GM21423 (cell line): ENCODE measurements around the gene ZFP82.

Experiments
- ATAC-seq: cut with Tn5 transposase; IDR thresholded peaks from one replicate; pipeline ENCODE4 v1.9.1; 2021; ENCODE audit warnings: mild to moderate bottlenecking, moderate library complexity; ENCODE audit not compliant: unreplicated experiment

The ZFP82 gene

DNA sequence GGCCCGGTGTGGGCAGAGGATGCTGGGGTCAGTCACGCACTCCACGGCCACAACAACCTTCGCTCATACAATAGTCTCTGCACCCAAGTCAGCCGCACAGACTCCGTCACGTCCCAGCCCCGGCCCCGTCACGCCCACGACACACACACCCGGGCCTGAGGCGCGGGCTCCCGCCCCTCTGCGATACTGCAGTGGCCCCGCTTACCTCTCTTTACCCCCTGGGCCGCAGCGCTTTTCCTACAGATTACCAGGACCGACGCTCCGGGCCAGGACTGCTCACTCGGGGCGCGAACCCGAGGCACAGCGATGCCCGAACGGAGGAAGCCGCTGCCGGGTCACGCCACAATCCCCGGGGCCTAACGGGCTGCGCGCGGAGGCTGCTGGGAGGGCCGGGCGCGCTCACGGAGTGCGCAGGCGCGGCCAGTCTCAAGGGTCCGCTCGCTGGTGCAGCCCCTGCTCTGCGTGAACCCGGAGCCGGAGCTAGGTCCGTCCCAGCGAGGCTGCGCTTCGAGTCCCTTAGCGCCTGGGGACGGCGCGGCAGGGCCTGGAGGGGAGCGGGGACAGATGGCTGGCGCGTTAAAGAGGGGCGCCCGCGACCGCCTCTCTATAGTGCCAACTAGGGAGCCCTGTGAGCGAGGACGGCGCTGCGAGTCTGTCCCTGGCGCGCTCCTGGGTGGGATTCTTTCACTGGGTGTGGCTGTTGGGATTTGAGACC lies at the start of gene ZFP82:
Gene ZFP82 (minus strand): TSS at position 358 of the 715 bp plus-strand sequence. CDS start 8,855 bp downstream, outside the sequence.
- peak; percentile 86 for ATAC-seq

GRCh38 chr19:36460046-36460445 lies 41.6 kb upstream of the ZFP82 start:
- no peak for ATAC-seq

GRCh38 chr19:36456831-36457230 lies 38.4 kb upstream of the ZFP82 start:
- ATAC-seq, result no peak

GRCh38 chr19:36449059-36449670 lies 30.7 kb upstream of the ZFP82 start:
- ATAC-seq, result no peak

DNA sequence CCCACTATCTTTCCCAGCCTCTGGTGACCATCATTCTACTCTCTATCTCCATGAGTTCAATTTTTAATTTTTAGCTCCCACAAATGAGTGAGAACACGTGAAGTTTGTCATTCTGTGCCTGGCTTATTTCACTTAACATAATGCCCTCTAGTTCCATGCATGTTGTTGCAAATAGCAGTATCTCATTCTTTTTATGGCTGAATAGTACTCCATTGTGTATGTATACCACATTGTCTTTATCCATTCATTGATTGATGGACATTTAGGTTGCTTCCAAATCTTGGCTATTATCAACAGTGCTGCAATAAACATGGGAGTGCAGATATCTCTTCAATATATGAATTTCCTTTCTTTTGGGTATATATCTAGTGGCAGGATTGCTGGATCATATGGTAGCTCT lies 22.9 kb upstream of the ZFP82 start:
- ATAC-seq, result no peak

DNA sequence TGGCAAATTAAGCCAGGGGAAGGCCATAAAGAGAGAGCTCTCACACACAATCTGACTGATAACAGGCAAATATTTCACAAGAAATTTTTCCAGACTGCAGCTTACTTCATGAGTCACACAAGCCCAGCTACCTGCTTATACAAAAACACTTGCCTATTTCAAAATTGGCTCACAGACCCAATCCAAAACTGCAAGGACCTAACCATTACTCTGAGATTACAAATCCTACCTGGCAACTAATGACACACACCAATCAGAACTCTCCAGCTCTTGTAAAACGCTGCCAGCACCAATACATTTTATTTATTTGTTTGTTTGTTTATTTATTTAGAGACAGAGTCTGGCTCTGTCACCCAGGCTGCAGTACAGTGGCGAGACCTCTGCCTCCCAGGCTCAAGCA lies 18.1 kb upstream of the ZFP82 start:
- no peak for ATAC-seq

DNA sequence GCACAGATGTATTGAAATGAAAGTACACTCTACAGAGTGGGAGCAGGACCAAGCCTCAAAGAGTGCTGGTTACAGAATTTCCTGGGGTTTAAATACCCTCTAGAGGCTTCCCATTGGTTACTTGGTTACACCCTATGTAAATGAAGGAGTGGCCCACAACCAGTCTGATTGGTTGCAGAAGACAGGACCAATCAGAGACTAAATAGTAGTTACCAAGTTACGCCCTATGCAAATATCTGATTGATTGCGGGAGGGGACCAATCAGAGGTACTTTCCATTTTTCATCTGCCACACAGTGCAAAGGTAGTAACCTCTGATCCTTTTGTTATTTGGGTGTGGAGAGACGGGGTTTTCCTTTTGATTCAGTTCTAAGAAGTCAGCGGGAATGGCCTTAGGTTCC lies 5.5 kb upstream of the ZFP82 start:
- ATAC-seq, result no peak

DNA sequence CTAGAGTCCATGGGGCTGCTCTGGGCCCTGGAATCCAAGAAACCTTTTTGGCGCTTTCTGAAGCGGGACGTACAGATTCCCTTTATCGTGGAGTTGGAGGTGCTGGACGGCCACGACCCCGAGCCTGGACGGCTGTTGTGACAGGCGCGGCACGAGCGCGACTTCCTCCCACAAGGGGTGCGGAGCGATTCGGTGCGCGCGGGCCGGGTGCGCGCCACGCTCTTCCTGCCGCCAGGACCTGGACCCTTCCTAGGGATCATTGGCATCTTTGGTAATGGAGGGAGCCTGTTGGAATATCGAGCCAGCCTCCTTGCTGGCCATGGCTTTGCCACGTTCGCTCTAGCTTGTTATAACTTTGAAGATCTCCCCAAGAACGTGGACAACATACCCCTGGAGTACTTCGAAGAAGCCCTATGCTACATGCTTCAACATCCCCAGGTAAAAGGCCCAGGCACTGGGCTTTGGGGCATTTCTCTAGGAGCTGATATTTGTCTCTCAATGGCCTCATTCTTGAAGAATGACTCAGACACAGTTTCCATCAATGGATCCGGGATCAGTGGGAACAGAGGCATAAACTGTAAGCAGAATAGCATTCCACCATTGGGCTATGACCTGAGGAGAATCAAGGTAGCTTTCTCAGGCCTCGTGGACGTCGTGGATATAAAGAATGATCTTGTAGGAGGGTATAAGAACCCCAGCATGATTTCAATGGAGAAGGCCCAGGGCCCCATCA lies 3.5 kb upstream of the ZFP82 start:
- ATAC-seq, result no peak

DNA sequence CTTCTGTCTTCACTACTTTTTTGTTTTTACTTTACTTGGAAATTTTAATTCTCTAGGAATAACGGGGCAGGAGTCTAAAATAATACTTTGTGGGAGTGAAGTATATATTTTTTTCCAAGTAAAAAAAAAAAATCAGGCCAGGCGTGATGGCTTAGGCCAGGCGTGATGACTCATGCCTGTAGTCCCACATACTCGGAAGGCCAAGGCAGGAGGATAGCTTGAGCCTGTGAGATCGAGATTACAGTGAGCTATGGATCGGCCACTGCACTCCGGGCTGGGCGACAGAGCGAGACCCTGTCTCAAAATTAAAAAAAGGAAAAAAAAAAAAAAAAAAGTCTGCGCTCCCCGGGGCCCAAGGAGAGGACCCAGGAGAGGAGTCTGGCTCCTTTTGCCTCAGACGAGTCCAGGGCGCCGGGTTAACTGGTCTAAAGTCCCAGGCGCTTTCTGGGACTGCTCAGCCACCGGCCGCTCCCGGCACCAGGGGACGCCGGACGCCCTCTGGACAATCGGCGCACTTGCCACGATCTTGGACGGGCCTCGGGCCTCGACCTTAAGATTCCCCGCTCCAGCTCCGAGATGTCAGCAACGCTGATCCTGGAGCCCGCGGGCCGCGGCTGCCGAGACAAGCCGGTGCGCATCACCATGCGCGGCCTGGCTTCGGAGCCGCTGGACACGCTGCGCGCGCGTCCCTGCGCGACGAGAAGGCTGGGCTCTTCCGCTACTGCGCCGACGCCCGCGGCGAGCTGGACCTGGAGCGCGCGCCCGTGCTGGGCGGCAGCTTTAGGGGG lies 2.7 kb upstream of the ZFP82 start:
- ATAC-seq, result no peak

DNA sequence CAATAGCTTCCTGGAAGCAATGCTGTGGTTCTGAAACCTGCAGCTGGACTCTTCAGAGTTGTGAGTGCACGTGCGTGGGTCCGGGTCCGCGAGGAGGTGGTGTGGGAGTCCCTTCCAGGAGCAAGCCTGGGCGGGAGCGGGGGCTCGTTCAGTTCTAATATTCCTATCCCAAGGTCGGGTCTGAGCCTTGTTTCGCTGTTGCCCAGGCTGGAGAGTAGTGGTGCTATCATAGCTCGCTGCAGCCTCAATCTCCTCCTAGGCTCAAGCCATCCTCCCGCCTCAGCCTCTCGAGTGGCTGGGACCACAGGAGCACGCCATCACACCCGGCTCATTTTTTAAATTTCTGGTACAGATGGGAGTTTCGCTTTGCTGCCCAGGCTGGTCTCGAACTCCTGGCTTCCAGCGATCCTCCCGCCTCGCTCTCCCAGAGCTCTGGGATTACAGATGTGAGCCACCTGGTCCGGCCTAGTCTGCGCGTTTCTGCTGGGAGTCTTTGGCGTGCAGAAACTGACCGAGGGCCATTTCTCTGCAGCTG lies 625 bp downstream of the ZFP82 start:
- ATAC-seq, result no peak

- no peak for ATAC-seq
These were observed 8.6 kb downstream of the ZFP82 start for GRCh38 chr19:36409841-36410240.

DNA sequence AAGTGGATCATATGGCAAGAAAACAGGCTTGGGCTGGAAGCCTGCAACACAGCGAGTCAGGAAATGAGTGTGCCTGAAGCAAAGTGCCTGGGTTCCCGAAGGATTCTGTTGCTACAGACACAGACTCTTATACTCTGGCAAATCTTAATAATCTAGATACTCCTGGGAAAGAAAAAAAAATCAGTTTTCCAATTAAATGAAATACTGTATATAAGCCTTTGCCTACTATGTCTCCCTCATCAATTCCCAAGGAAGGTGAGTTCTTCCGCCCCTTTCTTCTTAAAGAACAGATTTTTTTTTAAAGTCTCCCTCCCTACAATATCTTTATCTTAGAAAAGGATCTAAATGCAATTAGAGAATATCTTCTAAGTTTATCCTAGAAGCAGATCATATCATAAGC lies 10.3 kb downstream of the ZFP82 start:
- ATAC-seq, result no peak

DNA sequence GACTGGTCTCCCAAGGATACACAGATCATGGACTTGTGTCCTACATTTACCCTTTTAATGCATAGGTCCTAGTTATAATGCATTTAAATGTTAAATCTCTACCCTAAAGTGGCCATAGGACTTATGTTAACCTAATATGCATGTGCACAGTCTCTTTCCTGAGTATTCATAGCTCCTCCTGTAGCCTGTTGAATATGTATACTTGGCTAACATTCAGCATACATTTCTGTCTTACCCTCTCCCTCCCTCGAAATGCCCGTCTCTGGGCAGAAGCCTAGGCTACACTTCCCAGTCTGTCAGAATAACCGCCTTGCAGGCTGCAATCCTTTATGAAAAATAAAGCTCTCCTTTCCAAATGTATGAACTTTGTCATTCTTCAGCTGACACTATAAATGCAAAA lies 13.9 kb downstream of the ZFP82 start:
- no peak for ATAC-seq

GRCh38 chr19:36401475-36401874 lies 17.0 kb downstream of the ZFP82 start:
- ATAC-seq, result no peak

DNA sequence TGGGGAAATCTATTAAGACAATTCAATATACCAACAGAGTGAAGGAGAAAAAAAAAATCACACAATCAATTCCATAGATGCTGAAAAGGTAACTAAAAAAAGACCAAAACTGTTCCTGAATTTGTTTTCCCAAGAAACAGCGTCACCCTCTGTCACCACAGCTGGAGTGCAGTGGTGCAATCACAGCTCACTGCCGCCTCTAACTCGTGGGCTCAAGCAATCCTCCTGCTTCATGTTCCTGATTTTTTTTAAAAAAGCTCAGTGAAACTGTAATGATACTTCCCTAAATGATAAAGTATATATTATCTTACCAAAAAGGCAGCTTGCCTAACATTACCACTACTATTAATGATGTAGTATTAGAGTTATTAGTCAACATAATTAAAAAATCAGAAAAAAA lies 19.9 kb downstream of the ZFP82 start:
- no peak for ATAC-seq

GRCh38 chr19:36392916-36393673 lies 25.3 kb downstream of the ZFP82 start:
- ATAC-seq, result no peak

- ATAC-seq, result no peak
These were observed 39.0 kb downstream of the ZFP82 start for GRCh38 chr19:36379510-36379819.

DNA sequence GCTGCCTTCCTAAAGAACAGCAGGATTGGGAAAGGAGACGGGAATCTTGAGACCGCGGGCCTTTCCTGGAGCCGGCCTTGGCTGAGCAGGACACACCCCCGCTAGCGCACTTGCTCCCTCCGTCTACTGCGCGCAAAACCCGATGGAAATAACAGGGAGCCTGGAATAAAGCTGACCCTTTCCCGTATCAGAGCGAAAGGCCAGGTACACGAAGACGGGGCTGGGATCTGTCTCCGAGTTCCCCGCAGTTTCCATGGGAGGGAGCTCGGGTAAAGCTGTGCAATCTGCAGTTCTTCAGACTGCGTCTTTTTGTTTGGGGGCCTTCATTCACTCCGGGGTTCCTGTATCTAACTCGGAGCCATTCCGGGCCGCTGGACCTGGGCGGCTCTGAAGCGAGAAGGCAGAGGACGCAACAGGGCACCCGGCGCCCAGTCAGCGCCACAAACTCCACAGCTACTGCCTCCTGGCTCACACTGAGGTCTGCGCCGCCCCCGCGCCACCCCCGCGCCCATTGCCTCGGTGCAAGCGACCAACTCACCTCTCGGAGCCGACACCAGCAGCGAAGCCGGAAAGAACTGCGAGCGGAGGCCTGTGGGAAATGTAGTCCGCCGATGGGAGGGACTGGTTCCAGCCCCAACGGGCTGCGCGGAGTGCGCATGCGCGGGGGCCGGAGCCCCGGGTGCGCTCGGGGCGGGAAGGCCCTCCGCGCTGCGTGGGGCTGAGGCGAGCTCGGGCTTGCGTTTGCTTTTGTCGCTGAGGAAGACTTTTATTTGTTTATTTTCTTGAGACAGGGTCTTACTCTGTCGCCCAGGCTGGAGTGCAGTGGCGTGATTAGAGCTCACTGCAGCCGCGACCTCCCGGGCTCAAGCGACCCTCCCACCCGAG lies 39.6 kb downstream of the ZFP82 start, which contains the start of gene ZFP14:
Gene ZFP14 (minus strand): TSS at position 577 of the 885 bp plus-strand sequence. CDS start 11,309 bp downstream, outside the sequence.
- ATAC-seq, result peak; percentile 93

GRCh38 chr19:36377541-36378178 lies 40.8 kb downstream of the ZFP82 start:
- no peak for ATAC-seq
